IMR-90 (cell line): Measurements from ENCODE around the gene RALGPS1. TPM values are rescaled to one million over a fixed set of nuclear protein-coding genes. Genes with fewer than 3 reads are reported as not detected.

Experiments
- ATAC-seq: fragments of 200-7000 bp; cut with Tn5 transposase; 2 replicates; pipeline ENCODE4 v1.9.1; 2020; ENCODE audit warnings: low read depth, mild to moderate bottlenecking, moderate library complexity
- BruUV-seq: library from RNA; stranded (reverse); fragments of 400-500 nt; replicated peaks from 2 replicates; lab custom pipeline; 2021; lab: Mats Ljungman, UMichigan
- CTCF ChIA-PET: fragments of 300-600 bp; formaldehyde crosslinking; extraction: SDS; loops from one replicate; lab custom pipeline; 2021; ENCODE audit warnings: antibody characterized with exemption; lab: Yijun Ruan, JAX
- POLR2A ChIA-PET: fragments of 300-600 bp; sonication (Branson Sonifier 250); formaldehyde crosslinking; loops from one replicate; lab custom pipeline; 2022; ENCODE audit warnings: antibody characterized with exemption; ENCODE audit not compliant: unreplicated experiment; lab: Charles Lee
- DNase-seq: peaks from one replicate; pipeline ENCODE4 v3.0.0; 2013
- H2AFZ ChIP-seq: replicated peaks from 2 replicates; pipeline ENCODE3; 2013; ENCODE audit warnings: low read length, mild to moderate bottlenecking; ENCODE audit not compliant: poor library complexity
- H2AK5ac ChIP-seq: 2 replicates; pipeline ENCODE4 v1.6.1; 2013; ENCODE audit warnings: low read depth, low read length, inconsistent platforms
- H2AK9ac ChIP-seq: replicated peaks from 2 replicates; pipeline ENCODE3; 2013; ENCODE audit warnings: mild to moderate bottlenecking, low read depth, low read length, moderate library complexity; ENCODE audit not compliant: poor library complexity
- H2BK120ac ChIP-seq: 2 replicates; pipeline ENCODE4 v1.6.1; 2013; ENCODE audit warnings: low read depth, low read length, inconsistent platforms
- H2BK15ac ChIP-seq: 3 replicates; pipeline ENCODE4 v1.6.1; 2013; ENCODE audit warnings: low read depth, low read length, inconsistent platforms
- H2BK20ac ChIP-seq: 2 replicates; pipeline ENCODE4 v1.6.1; 2013; ENCODE audit warnings: low read depth, mild to moderate bottlenecking, inconsistent platforms, low read length, moderate library complexity
- H2BK5ac ChIP-seq: 2 replicates; pipeline ENCODE4 v1.6.1; 2013; ENCODE audit warnings: mild to moderate bottlenecking, low read depth, low read length, inconsistent platforms; ENCODE audit not compliant: poor library complexity, severe bottlenecking
- H3K14ac ChIP-seq: replicated peaks from 2 replicates; pipeline ENCODE4 v1.6.1; 2013; ENCODE audit warnings: low read depth, low read length, inconsistent platforms
- H3K18ac ChIP-seq: 2 replicates; pipeline ENCODE4 v1.6.1; 2013; ENCODE audit warnings: low read depth, low read length, control low read depth
- H3K23ac ChIP-seq: 2 replicates; pipeline ENCODE4 v1.6.1; 2013; ENCODE audit warnings: low read depth, low read length, inconsistent platforms
- H3K27ac ChIP-seq: 2 replicates; pipeline ENCODE4 v1.5.1; 2013; ENCODE audit warnings: mild to moderate bottlenecking, control low read depth, low read length; ENCODE audit not compliant: insufficient read depth
- H3K27me3 ChIP-seq: 2 replicates; pipeline ENCODE4 v1.6.1; 2013; ENCODE audit warnings: low read length; ENCODE audit not compliant: control insufficient read depth, insufficient read depth
- H3K36me3 ChIP-seq: 2 replicates; pipeline ENCODE4 v1.6.1; 2013; ENCODE audit warnings: low read length, mixed read lengths; ENCODE audit not compliant: control insufficient read depth, insufficient read depth
- H3K4ac ChIP-seq: 2 replicates; pipeline ENCODE4 v1.6.1; 2013; ENCODE audit warnings: low read depth, low read length, inconsistent platforms
- H3K4me1 ChIP-seq: 2 replicates; pipeline ENCODE4 v1.6.1; 2013; ENCODE audit warnings: low read length, mixed read lengths; ENCODE audit not compliant: control insufficient read depth, insufficient read depth
- H3K4me2 ChIP-seq: 2 replicates; pipeline ENCODE4 v1.6.1; 2013; ENCODE audit warnings: low read depth, mild to moderate bottlenecking, control low read depth, low read length, moderate library complexity
- H3K4me3 ChIP-seq: 2 replicates; pipeline ENCODE4 v1.5.1; 2013; ENCODE audit warnings: low read depth, mild to moderate bottlenecking, control low read depth, low read length, moderate library complexity; ENCODE audit not compliant: insufficient read depth
- H3K56ac ChIP-seq: 2 replicates; pipeline ENCODE4 v1.6.1; 2013; ENCODE audit warnings: low read length, inconsistent platforms; ENCODE audit not compliant: insufficient read depth; ENCODE audit errors: extremely low read depth
- H3K79me1 ChIP-seq, 2 experiments: 2 replicates each; pipeline ENCODE4 v1.6.1; 2013; ENCODE audit warnings: low read length in 2 of 2, inconsistent platforms in 1 of 2, low read depth in 1 of 2
- H3K9ac ChIP-seq: 2 replicates; pipeline ENCODE4 v1.6.1; 2013; ENCODE audit warnings: low read depth, low read length, control low read depth
- H3K9me1 ChIP-seq: 2 replicates; pipeline ENCODE4 v1.6.1; 2013; ENCODE audit warnings: low read length, inconsistent platforms; ENCODE audit not compliant: insufficient read depth
- H3K9me3 ChIP-seq: 2 replicates; pipeline ENCODE4 v1.6.1; 2013; ENCODE audit warnings: low read length; ENCODE audit not compliant: control insufficient read depth, insufficient read depth
- H4K20me1 ChIP-seq: 2 replicates; pipeline ENCODE4 v1.6.1; 2013; ENCODE audit warnings: low read length, inconsistent platforms; ENCODE audit not compliant: insufficient read depth
- H4K5ac ChIP-seq: 2 replicates; pipeline ENCODE4 v1.6.1; 2013; ENCODE audit warnings: mild to moderate bottlenecking, low read depth, low read length, control low read depth
- H4K8ac ChIP-seq, 2 experiments: 2 replicates each; pipeline ENCODE4 v1.6.1; 2013; ENCODE audit warnings: low read depth in 2 of 2, low read length in 2 of 2, control low read depth in 1 of 2, inconsistent platforms in 1 of 2
- H4K91ac ChIP-seq: 2 replicates; pipeline ENCODE4 v1.6.1; 2013; ENCODE audit warnings: low read depth, low read length, inconsistent platforms; ENCODE audit not compliant: insufficient read depth
- BHLHE40 ChIP-seq: fragments of 150-350 bp; IDR thresholded peaks from 2 replicates; pipeline ENCODE4 v1.6.1; 2016; ENCODE audit warnings: mild to moderate bottlenecking, low read depth, low read length
- CEBPB ChIP-seq: IDR thresholded peaks from 2 replicates; pipeline ENCODE4 v1.6.1; 2012; ENCODE audit warnings: low read depth, low read length, improper control_type of control experiment
- CHD1 ChIP-seq: IDR thresholded peaks from 2 replicates; pipeline ENCODE4 v1.6.1; 2012; ENCODE audit warnings: low read depth, low read length, improper control_type of control experiment
- CTCF ChIP-seq: conservative IDR thresholded peaks from 2 replicates; pipeline ENCODE4 v1.5.1; 2012; ENCODE audit warnings: mild to moderate bottlenecking, low read depth, low read length, improper control_type of control experiment
- ELK1 ChIP-seq: fragments of 150-350 bp; IDR thresholded peaks from 2 replicates; pipeline ENCODE4 v1.6.1; 2016; ENCODE audit warnings: low read depth, mild to moderate bottlenecking, low read length, moderate library complexity, borderline replicate concordance
- FOS ChIP-seq: fragments of 150-350 bp; IDR thresholded peaks from 2 replicates; pipeline ENCODE4 v1.6.1; 2016; ENCODE audit warnings: low read depth, low read length
- MAFK ChIP-seq: IDR thresholded peaks from 2 replicates; pipeline ENCODE4 v1.6.1; 2012; ENCODE audit warnings: low read depth, low read length, improper control_type of control experiment
- MAZ ChIP-seq: IDR thresholded peaks from 2 replicates; pipeline ENCODE4 v1.6.1; 2012; ENCODE audit warnings: low read depth, mild to moderate bottlenecking, low read length, improper control_type of control experiment, moderate library complexity, borderline replicate concordance
- MXI1 ChIP-seq: IDR thresholded peaks from 2 replicates; pipeline ENCODE4 v1.6.1; 2012; ENCODE audit warnings: low read depth, mild to moderate bottlenecking, low read length, moderate library complexity, borderline replicate concordance
- NFE2L2 ChIP-seq: fragments of 150-350 bp; IDR thresholded peaks from 2 replicates; pipeline ENCODE4 v1.6.1; 2016; ENCODE audit warnings: low read depth, mild to moderate bottlenecking, low read length
- POLR2A ChIP-seq: IDR thresholded peaks from 2 replicates; pipeline ENCODE4 v1.6.1; 2012; ENCODE audit warnings: mild to moderate bottlenecking, low read depth, low read length
- RAD21 ChIP-seq: IDR thresholded peaks from 2 replicates; pipeline ENCODE4 v1.6.1; 2012; ENCODE audit warnings: low read length, improper control_type of control experiment
- RCOR1 ChIP-seq: IDR thresholded peaks from 2 replicates; pipeline ENCODE4 v1.6.1; 2012; ENCODE audit warnings: mild to moderate bottlenecking, low read length, improper control_type of control experiment; ENCODE audit not compliant: insufficient replicate concordance
- RFX5 ChIP-seq: IDR thresholded peaks from 2 replicates; pipeline ENCODE4 v1.8.0; 2012; ENCODE audit warnings: low read depth, mild to moderate bottlenecking, low read length, moderate library complexity
- SMC3 ChIP-seq: fragments of 150-350 bp; IDR thresholded peaks from 2 replicates; pipeline ENCODE4 v1.6.1; 2016; ENCODE audit warnings: low read depth, mild to moderate bottlenecking, antibody characterized with exemption, low read length, moderate library complexity
- USF2 ChIP-seq: fragments of 150-350 bp; IDR thresholded peaks from 2 replicates; pipeline ENCODE4 v1.6.1; 2017; ENCODE audit warnings: mild to moderate bottlenecking, antibody characterized with exemption, low read length, low read depth
- WGBS, 2 experiments: methylation state at CpG; one replicate each; pipeline versions ENCODE4 v1.1.5 to v1.1.7; 2013; ENCODE audit warnings: missing lambda C conversion rate in 2 of 2; ENCODE audit not compliant: insufficient read length in 1 of 2; ENCODE audit errors: extremely low coverage in 2 of 2; 5-methylcytosine and 5-hydroxymethylcytosine counted together
- dilution Hi-C: fragments of 300-500 bp; cut with HindIII; formaldehyde crosslinking; loops from one replicate; pipeline ENCODE4 v1.14.3; 2018; ENCODE audit warnings: low sequenced_read_pairs; ENCODE audit not compliant: unreplicated experiment
- in situ Hi-C: fragments of 300-500 bp; cut with MboI; formaldehyde crosslinking; loops from 3 replicates; pipeline ENCODE4 v1.14.3; 2019; ENCODE audit warnings: low sequenced_read_pairs, inconsistent platforms, mixed read lengths
- intact Hi-C: fragments of 100-400 bp; cut with micrococcal nuclease; formaldehyde crosslinking; loops from 2 replicates; pipeline ENCODE4 v1.10.0; 2022
- polyA plus RNA-seq, 3 experiments: library from polyadenylated mRNA; depleted of rRNA; stranded (reverse); fragments of >200 nt; gene quantifications; 2 replicates each; pipeline ENCODE4 v1.2.3, GENCODE V29; 2012; ENCODE audit warnings: low replicate concordance in 1 of 3
- total RNA-seq: library from RNA; depleted of rRNA; stranded (reverse); fragments of >200 nt; gene quantifications from 2 replicates; pipeline ENCODE4 v1.2.3, GENCODE V29; 2012

The RALGPS1 gene
- total and polyA plus RNA-seq, 2 of the 4 experiments (the other 2 are of a cell fraction), result 0.90 to 2.8 TPM

- H4K91ac ChIP-seq, result no peak overlapping the region
- no peak overlapping the region for H2BK15ac ChIP-seq
- H4K20me1 ChIP-seq, result no peaks in the 10 kb centered on the region
- no peak overlapping the region for H4K8ac ChIP-seq
- ATAC-seq (no peak), DNase-seq (no peak)
- H2AK9ac ChIP-seq, result no peak overlapping the region
- no peak overlapping the region for H3K4ac ChIP-seq
- H3K79me1 ChIP-seq, result no peaks in the 10 kb centered on the region
- 72% methylated on average over 4 of the region's 11 CpGs; no CpG with 5 or more reads in 1 of the 2 experiments for WGBS, 2 experiments
- H3K27me3 ChIP-seq, result peaks cover 6% of the 10 kb centered on the region
- no peak overlapping the region for H2BK5ac ChIP-seq
- dilution Hi-C loops (no loop called here), in situ Hi-C loops (loop anchor here (25.0 kb wide), 1 partner anchor 454 kb away; the partner anchor contains the start of gene SLC2A8), intact Hi-C loops (no loop called here)
- no peak overlapping the region for H4K5ac ChIP-seq
- H3K18ac ChIP-seq, result no peak overlapping the region
- H3K9ac ChIP-seq, result no peak overlapping the region
- H2BK120ac ChIP-seq, result no peak overlapping the region
- no peak overlapping the region for H3K14ac ChIP-seq
- CTCF ChIA-PET, result no interaction called here
- no peak overlapping the region for H3K4me3 ChIP-seq
- H2AFZ ChIP-seq, result no peak overlapping the region
- H3K4me2 ChIP-seq, result no peak overlapping the region
- TF ChIP-seq SMC3 (no peak), FOS (no peak), MAZ (no peak), USF2 (no peak), CHD1 (no peak), RAD21 (no peak), CEBPB (no peak), CTCF (no peak), NFE2L2 (no peak), ELK1 (no peak), MXI1 (no peak), BHLHE40 (no peak), MAFK (no peak), RFX5 (no peak), POLR2A (no peak), RCOR1 (no peak)
- no peaks in the 10 kb centered on the region for H3K36me3 ChIP-seq
- no peak overlapping the region for H3K27ac ChIP-seq
- 0 out of 2 replicates have a peak, but pooled peaks cover 2% of the 10 kb centered on the region for H3K9me3 ChIP-seq
- H3K23ac ChIP-seq, result no peak overlapping the region
- H3K56ac ChIP-seq, result no peak overlapping the region
- H3K4me1 ChIP-seq, result peaks cover 2% of the 10 kb centered on the region; the same call in 1 of the 2 replicates
- H2BK20ac ChIP-seq, result no peak overlapping the region
- no TSS peak for BruUV-seq
- no peak overlapping the region for H2AK5ac ChIP-seq
- no peaks in the 10 kb centered on the region for H3K9me1 ChIP-seq
- POLR2A ChIA-PET, result no interaction called here
Measured at GRCh38 chr9:126932871-126933321, 18.3 kb downstream of the RALGPS1 start.
